Colonic mucosa (tissue), 4 donors: ENCODE measurements around the gene CAPN3. TPM values are rescaled to one million over a fixed set of nuclear protein-coding genes. Genes with fewer than 3 reads are reported as not detected.

ENCODE experiments used
- DNase-seq: peaks from one replicate; pipeline ENCODE4 v3.0.0-alpha.2; 2020
- H3K27ac ChIP-seq: fragments of 200-600 bp; one replicate; pipeline ENCODE4 v1.8.0; 2021
- H3K27me3 ChIP-seq: fragments of 200-600 bp; one replicate; pipeline ENCODE4 v1.8.0; 2021
- H3K36me3 ChIP-seq: fragments of 200-600 bp; one replicate; pipeline ENCODE4 v1.8.0; 2021
- H3K4me1 ChIP-seq: fragments of 200-600 bp; one replicate; pipeline ENCODE4 v1.8.0; 2021; ENCODE audit warnings: mild to moderate bottlenecking
- H3K4me3 ChIP-seq: fragments of 200-600 bp; one replicate; pipeline ENCODE4 v1.8.0; 2021
- H3K9ac ChIP-seq, 2 donors: one replicate each; pipeline ENCODE4 v1.7.0; 2013; ENCODE audit warnings: control low read depth in 2 of 2, low read depth in 2 of 2, low read length in 2 of 2
- H3K9me3 ChIP-seq: fragments of 200-600 bp; one replicate; pipeline ENCODE4 v1.8.0; 2021
- CTCF ChIP-seq: fragments of 200-600 bp; IDR thresholded peaks from one replicate; pipeline ENCODE4 v1.8.0; 2022; ENCODE audit warnings: antibody characterized with exemption, mild to moderate bottlenecking
- intact Hi-C: fragments of 100-400 bp; cut with DNase I; formaldehyde crosslinking; loops from one replicate; pipeline ENCODE4 v1.14.1; 2022
- total RNA-seq, 2 donors: library from RNA; stranded (reverse); fragmentation: NEBNext Ultra II Directional in 1 of 2; extraction: Animal tissue kit (Norgen Biotek cat#: 25700) in 1 of 2; gene quantifications; one replicate each; pipeline ENCODE4 v1.2.1, GENCODE V29; 2021
- donor health status: healthy.
- donor health status: DM: no; HTN: no; CAD: no.
- donor health status: DM: no; HTN: no; CAD: no.

Gene CAPN3
- total RNA-seq, 2 donors from 2014 or later = 6.8 TPM

DNA sequence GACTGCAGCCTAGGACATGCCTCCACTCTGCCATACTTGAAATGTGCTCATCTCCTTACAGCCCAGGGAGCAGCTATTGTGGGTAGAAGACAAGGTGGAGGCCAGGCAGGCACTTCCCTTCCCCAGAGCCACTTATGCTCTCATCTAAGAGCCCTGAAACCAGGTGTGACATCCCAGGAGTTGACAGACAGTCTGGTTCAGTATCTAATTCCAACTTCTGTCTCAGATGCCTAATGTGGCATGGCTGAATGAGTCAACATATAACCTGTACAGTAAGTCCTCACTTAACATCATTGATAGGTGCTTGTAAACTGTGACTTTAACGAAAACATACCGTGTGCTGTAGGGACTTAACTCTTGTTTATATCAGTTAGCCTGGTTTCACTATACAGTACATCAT, 1.2 kb upstream of the CAPN3 start:
- H3K9me3 ChIP-seq = no peaks in the 10 kb centered on the region
- intact Hi-C loops = no loop called here
- H3K27me3 ChIP-seq = no peaks in the 10 kb centered on the region
- H3K36me3 ChIP-seq = no peaks in the 10 kb centered on the region
- H3K9ac ChIP-seq = no peak overlapping the region
- no peak for DNase-seq
- H3K4me1 ChIP-seq = no peaks in the 10 kb centered on the region
- H3K4me3 ChIP-seq = no peak overlapping the region
- TF ChIP-seq CTCF = no peak
- no peak overlapping the region for H3K27ac ChIP-seq

DNA sequence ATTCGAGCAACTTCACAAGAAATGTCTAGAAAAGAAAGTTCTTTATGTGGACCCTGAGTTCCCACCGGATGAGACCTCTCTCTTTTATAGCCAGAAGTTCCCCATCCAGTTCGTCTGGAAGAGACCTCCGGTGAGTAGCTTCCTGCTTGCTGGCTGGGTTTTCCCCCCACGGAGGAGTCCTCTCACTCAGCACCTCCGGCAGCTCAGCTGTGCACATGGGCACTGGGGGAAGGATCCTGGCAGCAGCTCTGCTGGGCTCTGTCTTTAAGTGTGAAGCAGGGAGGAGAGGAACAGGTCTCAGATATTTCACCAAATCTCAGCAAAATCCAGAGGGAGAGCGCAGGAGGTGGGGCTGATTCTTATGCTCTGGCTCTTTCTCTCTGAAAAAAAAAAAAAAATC, 684 bp downstream of the CAPN3 start:
- no peaks in the 10 kb centered on the region for H3K4me1 ChIP-seq
- H3K27ac ChIP-seq = no peak overlapping the region
- no peak for DNase-seq
- intact Hi-C loops = no loop called here
- H3K9me3 ChIP-seq = no peaks in the 10 kb centered on the region
- no peaks in the 10 kb centered on the region for H3K27me3 ChIP-seq
- H3K4me3 ChIP-seq = no peak overlapping the region
- no peak overlapping the region for H3K9ac ChIP-seq
- no peak for TF ChIP-seq CTCF
- H3K36me3 ChIP-seq = no peaks in the 10 kb centered on the region

GRCh38 chr15:42360535-42361112, 1.3 kb downstream of the CAPN3 start:
- no peaks in the 10 kb centered on the region for H3K9me3 ChIP-seq
- no peak overlapping the region for H3K27ac ChIP-seq
- H3K9ac ChIP-seq = no peak overlapping the region
- no peaks in the 10 kb centered on the region for H3K4me1 ChIP-seq
- H3K36me3 ChIP-seq = no peaks in the 10 kb centered on the region
- H3K4me3 ChIP-seq = no peak overlapping the region
- no peaks in the 10 kb centered on the region for H3K27me3 ChIP-seq
- intact Hi-C loops = no loop called here
- no peak for TF ChIP-seq CTCF
- DNase-seq = no peak

DNA sequence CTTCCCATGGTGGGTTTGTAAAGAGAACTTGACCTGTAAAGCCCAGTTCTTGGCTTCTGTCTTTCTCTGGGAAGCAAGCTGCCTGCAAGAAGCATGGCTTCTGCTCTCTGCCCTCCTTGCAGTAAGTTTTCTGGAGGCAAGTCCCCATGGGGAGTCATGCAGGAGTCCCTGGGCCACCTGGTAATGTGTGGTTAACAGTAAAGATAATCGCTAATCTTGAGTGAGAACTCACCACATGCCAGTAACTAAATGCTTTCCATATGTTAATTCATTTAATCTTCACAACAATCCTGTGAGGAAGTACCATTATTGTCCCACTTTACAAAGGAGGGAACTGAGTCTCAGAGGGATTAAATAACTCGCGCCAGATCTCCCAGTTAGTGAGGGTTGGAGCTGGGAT, 4.2 kb downstream of the CAPN3 start:
- Histone ChIP-seq H3K4me1 (no peaks in the 10 kb centered on the region), H3K27me3 (no peaks in the 10 kb centered on the region), H3K36me3 (no peaks in the 10 kb centered on the region), H3K4me3 (no peak overlapping the region), H3K9me3 (no peaks in the 10 kb centered on the region), H3K27ac (no peak overlapping the region), H3K9ac (no peak overlapping the region)
- intact Hi-C loops = no loop called here
- no peak for DNase-seq
- no peak for TF ChIP-seq CTCF

- Histone ChIP-seq H3K9me3 (no peaks in the 10 kb centered on the region), H3K9ac (no peak overlapping the region), H3K4me3 (no peak overlapping the region), H3K27me3 (no peaks in the 10 kb centered on the region), H3K27ac (no peak overlapping the region), H3K4me1 (no peaks in the 10 kb centered on the region), H3K36me3 (no peaks in the 10 kb centered on the region)
- no peak for TF ChIP-seq CTCF
- intact Hi-C loops = no loop called here
- DNase-seq = no peak
Measured at GRCh38 chr15:42363942-42364341, 4.6 kb downstream of the CAPN3 start.

DNA sequence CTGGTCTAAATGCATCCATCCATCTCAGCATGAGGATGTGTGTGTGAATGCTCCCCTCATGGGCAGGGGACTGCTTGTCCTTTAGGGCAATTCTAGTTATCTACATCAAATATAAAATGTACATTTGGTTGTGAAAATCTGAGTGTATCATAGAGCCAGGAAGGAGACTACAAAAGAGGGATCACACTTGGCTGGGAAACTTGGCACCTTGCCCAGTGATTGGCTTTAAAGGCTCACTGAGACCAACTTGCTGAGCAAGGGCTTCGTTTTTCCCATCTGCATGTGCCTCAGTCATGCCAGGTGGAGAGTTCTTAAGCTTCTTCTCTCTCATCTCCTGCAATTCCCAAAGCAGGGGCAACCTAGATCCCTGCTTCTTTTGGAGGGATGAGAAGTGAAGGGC, 5.2 kb downstream of the CAPN3 start:
- Histone ChIP-seq H3K9ac (no peak overlapping the region), H3K4me3 (no peak overlapping the region), H3K9me3 (no peaks in the 10 kb centered on the region), H3K4me1 (no peaks in the 10 kb centered on the region), H3K27ac (no peak overlapping the region), H3K27me3 (no peaks in the 10 kb centered on the region), H3K36me3 (no peaks in the 10 kb centered on the region)
- TF ChIP-seq CTCF = no peak
- peak; percentile 27 for DNase-seq
- intact Hi-C loops = no loop called here
